Esophagus muscularis mucosa (tissue), 4 donors: Measurements from ENCODE around the gene UEVLD. TPM values are rescaled to one million over a fixed set of nuclear protein-coding genes. Genes with fewer than 3 reads are reported as not detected.

Source experiments
- DNase-seq: peaks from one replicate; pipeline ENCODE4 v3.0.0-alpha.2; 2017; ENCODE audit errors: extremely low spot score
- H3K27ac ChIP-seq, 4 donors: fragments of 200-600 bp; sonication (generic); replicated peaks in 1 of 4; 1 replicate in 3 of 4; 2 replicates in 1 of 4; pipeline ENCODE4 v1.5.1; 2016 to 2019; ENCODE audit warnings: mild to moderate bottlenecking in 1 of 4
- H3K27me3 ChIP-seq, 4 donors: fragments of 200-600 bp; sonication (generic); one replicate each; pipeline versions ENCODE4 v1.5.1 to v1.6.0; 2016 to 2019
- H3K36me3 ChIP-seq, 4 donors: fragments of 200-600 bp; sonication (generic); one replicate each; pipeline ENCODE4 v1.5.1; 2016 to 2019
- H3K4me1 ChIP-seq, 4 donors: fragments of 200-600 bp; sonication (generic); one replicate each; pipeline ENCODE4 v1.5.1; 2016 to 2019
- H3K4me3 ChIP-seq, 4 donors: fragments of 200-600 bp; sonication (generic); 1 replicate in 2 of 4; 2 replicates in 2 of 4; pipeline ENCODE4 v1.5.1; 2016 to 2019; ENCODE audit warnings: mild to moderate bottlenecking in 4 of 4, moderate library complexity in 1 of 4
- H3K9me3 ChIP-seq, 4 donors: fragments of 200-600 bp; sonication (generic); 1 replicate in 3 of 4; 2 replicates in 1 of 4; pipeline ENCODE4 v1.5.1; 2016 to 2019
- CTCF ChIP-seq, 3 experiments: fragments of 200-600 bp in 2 of 3; fragments of 450-650 bp in 1 of 3; sonication (generic) in 2 of 3; IDR thresholded peaks; one replicate each; pipeline ENCODE4 v1.5.1; 2017 to 2019; ENCODE audit warnings: antibody characterized with exemption in 3 of 3, mild to moderate bottlenecking in 2 of 3, moderate library complexity in 1 of 3
- EP300 ChIP-seq: sonication (generic); formaldehyde crosslinking; IDR thresholded peaks from one replicate; pipeline ENCODE4 v1.6.1; 2017; ENCODE audit warnings: antibody characterized with exemption
- POLR2A ChIP-seq: fragments of 450-650 bp; IDR thresholded peaks from one replicate; pipeline ENCODE4 v1.6.1; 2017; ENCODE audit warnings: antibody characterized with exemption, moderate library complexity, mild to moderate bottlenecking, low read depth
- POLR2AphosphoS5 ChIP-seq, 2 donors: sonication (generic); formaldehyde crosslinking; IDR thresholded peaks; one replicate each; pipeline ENCODE4 v1.6.1; 2017; ENCODE audit warnings: antibody characterized with exemption in 2 of 2
- WGBS: methylation state at CpG from one replicate; pipeline ENCODE4 v1.1.5; 2018; 5-methylcytosine and 5-hydroxymethylcytosine counted together
- intact Hi-C: fragments of 100-400 bp; cut with DNase I; formaldehyde crosslinking; loops from one replicate; pipeline ENCODE4 v1.15.1; 2023
- total RNA-seq, 4 donors: library from RNA; depleted of rRNA; stranded (reverse); fragments of >200 nt; gene quantifications; one replicate each; pipeline versions ENCODE4 v1.1.0 to v1.2.1, GENCODE V29; 2016

The UEVLD gene
- total RNA-seq, 4 donors from 2014 or later = 28.7 to 39.1 (median 29.6) TPM

DNA sequence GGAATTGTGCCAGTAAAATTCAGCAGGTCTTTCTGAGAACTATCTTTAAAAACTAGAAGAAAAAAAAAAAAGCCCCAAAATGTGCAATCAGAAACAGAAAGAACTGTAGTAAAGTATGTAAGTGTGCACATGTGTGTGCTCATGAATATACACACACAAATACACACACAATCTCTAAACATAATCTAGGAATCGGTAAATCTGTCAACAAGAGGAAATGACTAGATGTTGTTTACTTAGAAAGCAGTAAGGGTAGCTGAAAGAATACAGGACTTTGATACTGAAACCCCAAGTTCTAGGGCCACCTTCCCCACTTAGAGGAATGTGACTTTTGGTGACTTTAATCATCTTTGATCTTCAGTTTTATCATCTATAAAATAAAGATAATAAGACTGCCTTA is 13.2 kb downstream of the UEVLD start:
- Histone ChIP-seq H3K4me1 (no peaks in the 10 kb centered on the region), H3K4me3 (no peak overlapping the region), H3K27ac (no peak overlapping the region), H3K27me3 (no peaks in the 10 kb centered on the region), H3K36me3 (peaks cover 6 to 88% (median 71%) of the 10 kb centered on the region in 4 donors), H3K9me3 (no peaks in the 10 kb centered on the region)
- intact Hi-C loops = no loop called here
- DNase-seq = no peak
- no peak for TF ChIP-seq CTCF (IDR thresholded peaks at IDR 0.05)
- no peak for TF ChIP-seq POLR2AphosphoS5 (IDR thresholded peaks at IDR 0.05)
- TF ChIP-seq EP300 = no peak
- no peak for TF ChIP-seq POLR2A
- 78% methylated on average over 1 of the region's 1 CpG for WGBS

- no peak overlapping the region for H3K27ac ChIP-seq
- H3K36me3 ChIP-seq = peaks cover 32 to 86% (median 78%) of the 10 kb centered on the region in 4 donors
These were observed 21.5 kb downstream of the UEVLD start for GRCh38 chr11:18567081-18567480.

DNA sequence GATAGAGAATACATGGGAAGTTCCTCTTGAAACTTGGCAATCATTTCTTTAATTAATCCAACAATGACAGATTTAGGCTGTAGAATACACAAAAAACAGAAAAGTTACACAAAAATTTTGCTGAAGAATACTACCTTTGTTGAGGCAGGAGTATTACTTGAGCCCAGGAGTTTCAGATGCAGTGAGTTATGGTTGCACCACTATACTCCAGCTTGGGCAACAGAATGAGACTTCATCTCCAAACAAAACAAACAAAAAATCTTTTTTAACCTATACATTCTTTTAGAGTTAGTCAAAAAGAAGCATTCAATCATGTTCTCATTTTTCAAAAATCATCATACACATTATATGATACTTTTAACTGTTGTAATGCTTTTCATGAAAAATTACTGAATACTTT is 22.1 kb downstream of the UEVLD start:
- no peaks in the 10 kb centered on the region for H3K27me3 ChIP-seq
- no peak overlapping the region for H3K4me3 ChIP-seq
- no peak overlapping the region for H3K27ac ChIP-seq
- intact Hi-C loops = no loop called here
- DNase-seq = no peak
- H3K9me3 ChIP-seq = no peaks in the 10 kb centered on the region
- TF ChIP-seq CTCF (IDR thresholded peaks at IDR 0.05) (no peak), POLR2AphosphoS5 (IDR thresholded peaks at IDR 0.05) (no peak), POLR2A (no peak), EP300 (no peak)
- H3K36me3 ChIP-seq = peaks cover 35 to 86% (median 78%) of the 10 kb centered on the region in 4 donors
- no peaks in the 10 kb centered on the region for H3K4me1 ChIP-seq

More at GRCh38 chr11:18567081-18567480, 21.5 kb downstream of the UEVLD start:
- Histone ChIP-seq H3K4me1 (no peaks in the 10 kb centered on the region), H3K9me3 (no peaks in the 10 kb centered on the region), H3K4me3 (no peak overlapping the region), H3K27me3 (no peaks in the 10 kb centered on the region)
- TF ChIP-seq EP300 (no peak), POLR2AphosphoS5 (IDR thresholded peaks at IDR 0.05) (no peak), POLR2A (no peak), CTCF (IDR thresholded peaks at IDR 0.05) (no peak)
- intact Hi-C loops = no loop called here
- WGBS = 74% methylated on average over 3 of the region's 3 CpGs
- DNase-seq = no peak

- no peaks in the 10 kb centered on the region for H3K9me3 ChIP-seq
- no peaks in the 10 kb centered on the region for H3K4me1 ChIP-seq
- H3K4me3 ChIP-seq = no peak overlapping the region
- no peak for DNase-seq
- TF ChIP-seq EP300 (no peak), POLR2AphosphoS5 (IDR thresholded peaks at IDR 0.05) (no peak), POLR2A (no peak), CTCF (IDR thresholded peaks at IDR 0.05) (no peak)
- H3K36me3 ChIP-seq = peaks cover 38 to 88% (median 78%) of the 10 kb centered on the region in 4 donors
- no peaks in the 10 kb centered on the region for H3K27me3 ChIP-seq
- H3K27ac ChIP-seq = no peak overlapping the region
- intact Hi-C loops = no loop called here
These were observed 24.4 kb downstream of the UEVLD start for GRCh38 chr11:18564149-18564548.

- 91% methylated on average over 2 of the region's 2 CpGs for WGBS
- peaks cover 38 to 92% (median 79%) of the 10 kb centered on the region in 4 donors for H3K36me3 ChIP-seq
- TF ChIP-seq POLR2AphosphoS5 (IDR thresholded peaks at IDR 0.05) (no peak), CTCF (IDR thresholded peaks at IDR 0.05) (no peak), POLR2A (no peak), EP300 (no peak)
These were observed 25.3 kb downstream of the UEVLD start for GRCh38 chr11:18563090-18563730.

More at GRCh38 chr11:18563090-18563730, 25.3 kb downstream of the UEVLD start:
- Histone ChIP-seq H3K27ac (no peak overlapping the region), H3K9me3 (no peaks in the 10 kb centered on the region), H3K4me1 (no peaks in the 10 kb centered on the region), H3K4me3 (no peak overlapping the region), H3K27me3 (no peaks in the 10 kb centered on the region)
- no peak for DNase-seq
- intact Hi-C loops = no loop called here
